KMS-11 (cell line): ENCODE results near the gene EEFSEC.

Experiments
- H2AFZ ChIP-seq: fragments of 200-600 bp; sonication (generic); 2 replicates; pipeline ENCODE4 v1.6.1; 2016; ENCODE audit warnings: antibody characterized with exemption, mixed run types, low read depth
- H3K27ac ChIP-seq: fragments of 200-600 bp; sonication (generic); 2 replicates; pipeline ENCODE4 v1.6.1; 2016; ENCODE audit warnings: mild to moderate bottlenecking, mixed run types
- H3K27me3 ChIP-seq: fragments of 200-600 bp; sonication (generic); 2 replicates; pipeline ENCODE4 v1.6.1; 2017; ENCODE audit warnings: mild to moderate bottlenecking, low read depth, mixed run types, moderate library complexity; ENCODE audit not compliant: insufficient read depth
- H3K36me3 ChIP-seq: fragments of 200-600 bp; sonication (generic); 2 replicates; pipeline ENCODE4 v1.6.1; 2017; ENCODE audit warnings: mild to moderate bottlenecking, mixed run types; ENCODE audit not compliant: insufficient read depth
- H3K4me1 ChIP-seq: fragments of 200-600 bp; sonication (generic); 2 replicates; pipeline ENCODE4 v1.6.1; 2016; ENCODE audit warnings: mild to moderate bottlenecking, low read depth, mixed run types; ENCODE audit not compliant: poor library complexity, severe bottlenecking
- H3K4me2 ChIP-seq: fragments of 200-600 bp; sonication (generic); 2 replicates; pipeline ENCODE4 v1.7.0; 2016; ENCODE audit warnings: mild to moderate bottlenecking, mixed run types
- H3K4me3 ChIP-seq: fragments of 200-600 bp; sonication (generic); IDR thresholded peaks from 2 replicates; pipeline ENCODE4 v1.6.1; 2017; ENCODE audit warnings: low read depth, low read length, mixed read lengths; ENCODE audit not compliant: insufficient read depth
- H3K79me2 ChIP-seq: fragments of 200-600 bp; sonication (generic); 2 replicates; pipeline ENCODE4 v1.6.1; 2016; ENCODE audit warnings: low read depth, mixed run types; ENCODE audit not compliant: insufficient read depth
- H3K9ac ChIP-seq: fragments of 200-600 bp; sonication (generic); 2 replicates; pipeline ENCODE4 v1.6.1; 2016; ENCODE audit warnings: mild to moderate bottlenecking, mixed run types
- H4K20me1 ChIP-seq: fragments of 200-600 bp; sonication (generic); 2 replicates; pipeline ENCODE4 v1.6.1; 2016; ENCODE audit warnings: mild to moderate bottlenecking, mixed run types; ENCODE audit not compliant: insufficient read depth
- CTCF ChIP-seq: fragments of 200-600 bp; sonication (generic); conservative IDR thresholded peaks from 2 replicates; pipeline ENCODE4 v1.6.1; 2017; ENCODE audit warnings: low read depth, mild to moderate bottlenecking, antibody characterized with exemption, low read length, moderate library complexity, mixed read lengths

EEFSEC gene

GRCh38 chr3:128452120-128452519, 298.8 kb downstream of the EEFSEC start:
- no peaks in the 10 kb centered on the region for H3K36me3 ChIP-seq
- no peak overlapping the region for H2AFZ ChIP-seq
- no peak overlapping the region for H3K27ac ChIP-seq
- no peaks in the 10 kb centered on the region for H4K20me1 ChIP-seq
- H3K79me2 ChIP-seq, result no peaks in the 10 kb centered on the region
- peaks cover 9% of the 10 kb centered on the region for H3K4me1 ChIP-seq
- H3K27me3 ChIP-seq, result peaks cover 63% of the 10 kb centered on the region
- H3K9ac ChIP-seq, result no peak overlapping the region
- no peak overlapping the region for H3K4me3 ChIP-seq
- no peak for TF ChIP-seq CTCF
- H3K4me2 ChIP-seq, result no peak overlapping the region

- Histone ChIP-seq H3K36me3 (no peaks in the 10 kb centered on the region), H2AFZ (no peak overlapping the region), H3K27me3 (peaks cover 68% of the 10 kb centered on the region), H3K4me3 (no peak overlapping the region), H4K20me1 (no peaks in the 10 kb centered on the region), H3K9ac (no peak overlapping the region), H3K4me2 (no peak overlapping the region), H3K79me2 (no peaks in the 10 kb centered on the region), H3K27ac (no peak overlapping the region), H3K4me1 (peaks cover 2% of the 10 kb centered on the region)
- TF ChIP-seq CTCF, result no peak
Measured at GRCh38 chr3:128452678-128453275, 299.5 kb downstream of the EEFSEC start.

GRCh38 chr3:128453501-128454309, 300.4 kb downstream of the EEFSEC start:
- Histone ChIP-seq H3K4me1 (no peaks in the 10 kb centered on the region), H2AFZ (no peak overlapping the region), H3K9ac (no peak overlapping the region), H4K20me1 (no peaks in the 10 kb centered on the region), H3K27me3 (peaks cover 77% of the 10 kb centered on the region), H3K79me2 (no peaks in the 10 kb centered on the region), H3K4me2 (no peak overlapping the region), H3K4me3 (no peak overlapping the region), H3K27ac (no peak overlapping the region), H3K36me3 (no peaks in the 10 kb centered on the region)
- TF ChIP-seq CTCF, result no peak

- H3K36me3 ChIP-seq, result no peaks in the 10 kb centered on the region
- H3K9ac ChIP-seq, result no peak overlapping the region
- H3K79me2 ChIP-seq, result no peaks in the 10 kb centered on the region
- no peak overlapping the region for H3K4me2 ChIP-seq
- H3K27ac ChIP-seq, result no peak overlapping the region
- no peak overlapping the region for H3K4me3 ChIP-seq
- H4K20me1 ChIP-seq, result no peaks in the 10 kb centered on the region
- no peaks in the 10 kb centered on the region for H3K4me1 ChIP-seq
- H2AFZ ChIP-seq, result no peak overlapping the region
- no peak for TF ChIP-seq CTCF
- H3K27me3 ChIP-seq, result peaks cover 83% of the 10 kb centered on the region
Measured at GRCh38 chr3:128454310-128454618, 301.0 kb downstream of the EEFSEC start.
